ENCODE results near the gene PASK. TPM values are rescaled to one million over a fixed set of nuclear protein-coding genes. Genes with fewer than 3 reads are reported as not detected.

PASK gene
- polyA plus RNA-seq, 3 donors: 0.56 to 4.3 (median 0.70) TPM

DNA sequence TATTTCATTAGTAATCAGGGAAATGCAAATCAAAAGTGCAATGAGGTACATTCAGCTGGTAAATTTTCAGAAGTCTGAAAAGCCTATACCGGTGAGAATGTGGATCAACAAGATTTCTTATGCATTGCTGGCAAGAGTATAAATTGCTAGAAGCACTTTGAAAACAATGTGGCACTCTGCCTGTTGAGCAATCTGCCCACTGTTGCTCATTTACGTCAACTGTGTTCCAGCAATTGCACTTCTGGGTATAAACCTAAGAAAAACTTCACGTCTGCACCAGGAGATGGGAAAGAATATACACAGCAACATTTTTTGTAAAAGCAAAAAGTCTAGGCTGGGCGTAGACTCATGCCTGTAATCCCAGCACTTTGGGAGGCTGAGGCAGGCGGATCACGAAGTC is 88.0 kb downstream of the PASK start:
- H3K79me2 ChIP-seq (ENCODE audit: insufficient read depth, low read length): no peaks in the 10 kb centered on the region
- no peaks in the 10 kb centered on the region for H4K20me1 ChIP-seq (ENCODE audit: insufficient read depth, low read length)
- H3K27ac ChIP-seq (ENCODE audit: low read depth in 1 of 2, low read length in 2 of 2): no peak overlapping the region
- H3K36me3 ChIP-seq (replicated peaks in 1 of 2; ENCODE audit: control insufficient read depth in 1 of 2, insufficient read depth in 2 of 2, low read length in 2 of 2): no peaks in the 10 kb centered on the region
- H3K4me1 ChIP-seq (ENCODE audit: control insufficient read depth in 1 of 2, insufficient read depth in 2 of 2, low read length in 2 of 2): no peaks in the 10 kb centered on the region
- no peak overlapping the region for H3K4me3 Mint-ChIP-seq
- no peaks in the 10 kb centered on the region for H3K9me3 Mint-ChIP-seq
- no peak overlapping the region for H3K4me2 ChIP-seq (replicated peaks; ENCODE audit: extremely low read depth, low read length, poor library complexity, severe bottlenecking)
- no peak overlapping the region for H3K4me3 ChIP-seq (replicated peaks in 1 of 3; ENCODE audit: low read depth in 2 of 3, low read length in 3 of 3)
- H3K27ac Mint-ChIP-seq: no peak overlapping the region
- DNase-seq: no peak
- no peak overlapping the region for H2AFZ ChIP-seq (ENCODE audit: insufficient read depth, low read depth, low read length, poor library complexity, severe bottlenecking)
- no peak for TF ChIP-seq CTCF (IDR thresholded peaks at IDR 0.05)
- H3K9ac ChIP-seq (ENCODE audit: insufficient read depth, low read length, poor library complexity, severe bottlenecking): no peak overlapping the region
- H3K27me3 Mint-ChIP-seq (ENCODE audit: low read depth in 3 of 3): peaks cover 7 to 22% (median 11%) of the 10 kb centered on the region in 3 donors
- intact Hi-C loops (cut with micrococcal nuclease): no loop called here
- H3K4me1 Mint-ChIP-seq: peaks cover 3% of the 10 kb centered on the region
- no peaks in the 10 kb centered on the region for H3K27me3 ChIP-seq (ENCODE audit: control insufficient read depth in 2 of 2, insufficient read depth in 2 of 2, low read length in 2 of 2)
- no peaks in the 10 kb centered on the region for H3K36me3 Mint-ChIP-seq
- no peaks in the 10 kb centered on the region for H3K9me3 ChIP-seq (replicated peaks in 1 of 2; ENCODE audit: control insufficient read depth in 1 of 2, insufficient read depth in 1 of 2, low read length in 2 of 2)
- 83% methylated on average over 6 of the region's 6 CpGs for WGBS (ENCODE audit: insufficient coverage)

Small RNA genes within 50 kb of the gene (small RNA-seq; reads per million reads assigned to genes)
- gene AC005237.2 (ENCODE audit: insufficient read length, low read depth): not detected

Other genes starting within 250 kb of the PASK start
- under 1 TPM in 1 of 3 donors, not detected in 2; 0.15 TPM for gene CROCC2, start 243.1 kb downstream of the PASK start, polyA plus RNA-seq
- gene SNED1, start 150.9 kb downstream of the PASK start, polyA plus RNA-seq: 1 to 10 TPM in 1 of 3 donors, under 1 TPM in 2; 0.02 to 3.4 (median 0.12) TPM
- 10 to 100 TPM; 15.5 to 37.4 (median 17.8) TPM for gene MTERF4, start 47.2 kb downstream of the PASK start, polyA plus RNA-seq
- gene PPP1R7, start 995 bp upstream of the PASK start, polyA plus RNA-seq: 100 to 1,000 TPM in 1 of 3 donors, 10 to 100 TPM in 2; 54.9 to 102 (median 84.4) TPM
- gene ANO7, start 39.2 kb upstream of the PASK start, polyA plus RNA-seq: under 1 TPM in 1 of 3 donors, not detected in 2; 0.03 TPM
- 10 to 100 TPM; 50.4 to 73.1 (median 69.9) TPM for gene HDLBP, start 166.2 kb upstream of the PASK start, polyA plus RNA-seq
- gene SEPTIN2, start 166.5 kb upstream of the PASK start, polyA plus RNA-seq: 100 to 1,000 TPM; 195 to 207 (median 203) TPM
- gene FARP2, start 206.8 kb upstream of the PASK start, polyA plus RNA-seq: 1 to 10 TPM; 6.7 to 8.5 (median 7.3) TPM